Lower leg skin (tissue), 3 donors: ENCODE measurements around the gene CACNA2D4.

Source experiments
- CTCF ChIP-seq, 3 donors: fragments of 450-650 bp; IDR thresholded peaks; one replicate each; pipeline ENCODE4 v1.5.1; 2016; ENCODE audit warnings: antibody characterized with exemption in 3 of 3, mild to moderate bottlenecking in 3 of 3, moderate library complexity in 2 of 3
- POLR2A ChIP-seq, 2 donors: fragments of 450-650 bp; IDR thresholded peaks; one replicate each; pipeline ENCODE4 v1.6.1; 2016 to 2017; ENCODE audit warnings: antibody characterized with exemption in 2 of 2, mild to moderate bottlenecking in 1 of 2, moderate library complexity in 1 of 2

- TF ChIP-seq CTCF (IDR thresholded peaks at IDR 0.05), result no peak
- TF ChIP-seq POLR2A (IDR thresholded peaks at IDR 0.05), result no peak
Observed at GRCh38 chr12:1857821-1858220, 60.6 kb downstream of the CACNA2D4 start.
